Ishikawa (cell line): ENCODE data around the gene MYBPC2.

Experiments used
- CEBPB ChIP-seq: IDR thresholded peaks from 2 replicates; pipeline ENCODE4 v1.6.1; 2012
- CREB1 ChIP-seq: IDR thresholded peaks from 2 replicates; pipeline ENCODE4 v1.6.1; 2012; ENCODE audit warnings: low read depth
- EGR1 ChIP-seq: IDR thresholded peaks from 2 replicates; pipeline ENCODE4 v1.6.1; 2012
- EP300 ChIP-seq: IDR thresholded peaks from 2 replicates; pipeline ENCODE4 v1.6.1; 2012; ENCODE audit warnings: borderline replicate concordance
- FOXM1 ChIP-seq: IDR thresholded peaks from 2 replicates; pipeline ENCODE4 v1.6.1; 2012; ENCODE audit warnings: low read depth, borderline replicate concordance
- NFIC ChIP-seq: IDR thresholded peaks from 2 replicates; pipeline ENCODE4 v1.6.1; 2012
- TAF1 ChIP-seq: IDR thresholded peaks from 2 replicates; pipeline ENCODE4 v1.6.1; 2012; ENCODE audit warnings: low read depth, mild to moderate bottlenecking
- TCF12 ChIP-seq: IDR thresholded peaks from 2 replicates; pipeline ENCODE4 v1.6.1; 2012; ENCODE audit warnings: low read depth
- TEAD4 ChIP-seq: IDR thresholded peaks from 2 replicates; pipeline ENCODE4 v1.6.1; 2012
- YY1 ChIP-seq: IDR thresholded peaks from 2 replicates; pipeline ENCODE4 v1.6.1; 2012; ENCODE audit warnings: low read depth
- TF ChIP-seq, protein P1 (sequence below): IDR thresholded peaks from 2 replicates; pipeline ENCODE4 v1.6.1; 2012; ENCODE audit warnings: low read depth, mild to moderate bottlenecking
- TF ChIP-seq, protein P2 (sequence below): IDR thresholded peaks from 2 replicates; pipeline ENCODE4 v1.6.1; 2012
- TF ChIP-seq, protein P3 (sequence below): IDR thresholded peaks from 2 replicates; pipeline ENCODE4 v1.6.1; 2012

DNA sequence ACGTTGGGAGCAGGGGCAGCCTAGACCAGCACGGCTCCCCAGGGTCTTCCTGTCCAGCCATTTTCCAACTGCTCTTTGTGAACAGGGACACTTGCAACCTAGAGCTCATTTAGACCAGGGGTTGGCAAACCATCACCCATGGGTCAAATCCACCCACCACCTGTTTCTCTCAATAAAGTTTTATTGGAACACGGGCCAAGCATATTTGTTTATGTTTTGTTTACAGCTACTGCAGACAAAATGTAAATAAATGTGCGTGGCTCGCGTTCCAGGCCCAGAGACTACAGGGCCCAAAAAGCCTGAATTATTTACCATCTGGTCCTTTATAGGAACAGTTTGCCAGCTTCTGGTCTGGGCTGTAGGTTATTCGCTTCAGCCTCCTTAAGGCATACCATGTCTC lies 30.3 kb downstream of the MYBPC2 start:
- TF ChIP-seq CEBPB (no peak), EGR1 (no peak), CREB1 (no peak), TAF1 (no peak), TCF12 (no peak), EP300 (no peak), FOXM1 (no peak), NFIC (no peak), TEAD4 (no peak), YY1 (no peak)
- TF ChIP-seq, protein P1, sequence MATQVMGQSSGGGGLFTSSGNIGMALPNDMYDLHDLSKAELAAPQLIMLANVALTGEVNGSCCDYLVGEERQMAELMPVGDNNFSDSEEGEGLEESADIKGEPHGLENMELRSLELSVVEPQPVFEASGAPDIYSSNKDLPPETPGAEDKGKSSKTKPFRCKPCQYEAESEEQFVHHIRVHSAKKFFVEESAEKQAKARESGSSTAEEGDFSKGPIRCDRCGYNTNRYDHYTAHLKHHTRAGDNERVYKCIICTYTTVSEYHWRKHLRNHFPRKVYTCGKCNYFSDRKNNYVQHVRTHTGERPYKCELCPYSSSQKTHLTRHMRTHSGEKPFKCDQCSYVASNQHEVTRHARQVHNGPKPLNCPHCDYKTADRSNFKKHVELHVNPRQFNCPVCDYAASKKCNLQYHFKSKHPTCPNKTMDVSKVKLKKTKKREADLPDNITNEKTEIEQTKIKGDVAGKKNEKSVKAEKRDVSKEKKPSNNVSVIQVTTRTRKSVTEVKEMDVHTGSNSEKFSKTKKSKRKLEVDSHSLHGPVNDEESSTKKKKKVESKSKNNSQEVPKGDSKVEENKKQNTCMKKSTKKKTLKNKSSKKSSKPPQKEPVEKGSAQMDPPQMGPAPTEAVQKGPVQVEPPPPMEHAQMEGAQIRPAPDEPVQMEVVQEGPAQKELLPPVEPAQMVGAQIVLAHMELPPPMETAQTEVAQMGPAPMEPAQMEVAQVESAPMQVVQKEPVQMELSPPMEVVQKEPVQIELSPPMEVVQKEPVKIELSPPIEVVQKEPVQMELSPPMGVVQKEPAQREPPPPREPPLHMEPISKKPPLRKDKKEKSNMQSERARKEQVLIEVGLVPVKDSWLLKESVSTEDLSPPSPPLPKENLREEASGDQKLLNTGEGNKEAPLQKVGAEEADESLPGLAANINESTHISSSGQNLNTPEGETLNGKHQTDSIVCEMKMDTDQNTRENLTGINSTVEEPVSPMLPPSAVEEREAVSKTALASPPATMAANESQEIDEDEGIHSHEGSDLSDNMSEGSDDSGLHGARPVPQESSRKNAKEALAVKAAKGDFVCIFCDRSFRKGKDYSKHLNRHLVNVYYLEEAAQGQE: no peak
- TF ChIP-seq, protein P2, sequence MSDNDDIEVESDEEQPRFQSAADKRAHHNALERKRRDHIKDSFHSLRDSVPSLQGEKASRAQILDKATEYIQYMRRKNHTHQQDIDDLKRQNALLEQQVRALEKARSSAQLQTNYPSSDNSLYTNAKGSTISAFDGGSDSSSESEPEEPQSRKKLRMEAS: no peak
- TF ChIP-seq, protein P3, sequence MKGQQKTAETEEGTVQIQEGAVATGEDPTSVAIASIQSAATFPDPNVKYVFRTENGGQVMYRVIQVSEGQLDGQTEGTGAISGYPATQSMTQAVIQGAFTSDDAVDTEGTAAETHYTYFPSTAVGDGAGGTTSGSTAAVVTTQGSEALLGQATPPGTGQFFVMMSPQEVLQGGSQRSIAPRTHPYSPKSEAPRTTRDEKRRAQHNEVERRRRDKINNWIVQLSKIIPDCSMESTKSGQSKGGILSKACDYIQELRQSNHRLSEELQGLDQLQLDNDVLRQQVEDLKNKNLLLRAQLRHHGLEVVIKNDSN: no peak
